A549 (cell line): ENCODE data around the gene KIAA0513.

ENCODE experiments used
- CBX8 ChIP-seq: fragments of 200-600 bp; sonication (generic); IDR thresholded peaks from 2 replicates; pipeline ENCODE4 v1.6.1; 2016
- CEBPB ChIP-seq, 2 experiments: fragments of >200 bp in 1 of 2; sonication (Bioruptor Twin) in 1 of 2; formaldehyde crosslinking in 1 of 2; IDR thresholded peaks; 2 replicates each; pipeline ENCODE4 v1.6.1; 2012 to 2016
- CHD4 ChIP-seq: fragments of 200-600 bp; sonication (generic); IDR thresholded peaks from 2 replicates; pipeline ENCODE4 v1.6.1; 2016; ENCODE audit warnings: antibody characterized with exemption, mild to moderate bottlenecking, borderline replicate concordance
- CTCF ChIP-seq: fragments of >200 bp; sonication (Bioruptor Twin); formaldehyde crosslinking; IDR thresholded peaks from 3 replicates; pipeline ENCODE4 v1.5.1; 2016
- EP300 ChIP-seq, 2 experiments: fragments of >200 bp; sonication (Bioruptor Twin); formaldehyde crosslinking; IDR thresholded peaks; 2 replicates in 1 of 2; 3 replicates in 1 of 2; pipeline ENCODE4 v1.6.1; 2016 to 2017
- FOXS1 ChIP-seq: fragments of 250-450 bp; sonication (Bioruptor Pico); IDR thresholded peaks from 2 replicates; pipeline ENCODE4 v1.5.0; 2020; ENCODE audit warnings: mild to moderate bottlenecking, moderate library complexity
- HDAC2 ChIP-seq: fragments of 200-600 bp; sonication (generic); IDR thresholded peaks from 2 replicates; pipeline ENCODE4 v1.6.1; 2016
- POLR2A ChIP-seq: IDR thresholded peaks from 2 replicates; pipeline ENCODE4 v1.6.1; 2012; ENCODE audit warnings: mild to moderate bottlenecking, low read length
- RCOR1 ChIP-seq: fragments of 150-350 bp; IDR thresholded peaks from 2 replicates; pipeline ENCODE4 v1.6.1; 2014; ENCODE audit warnings: antibody characterized with exemption, low read length, low read depth
- ZFP36 ChIP-seq: fragments of 450-650 bp; IDR thresholded peaks from 2 replicates; pipeline ENCODE4 v1.6.1; 2014; ENCODE audit warnings: borderline replicate concordance; ENCODE audit not compliant: partially characterized antibody

GRCh38 chr16:84995663-84996062 is 31.9 kb upstream of the KIAA0513 start:
- TF ChIP-seq CTCF: no peak
- TF ChIP-seq HDAC2: no peak
- TF ChIP-seq CHD4: no peak
- no peak for TF ChIP-seq CEBPB (IDR thresholded peaks at IDR 0.05)
- TF ChIP-seq CBX8: no peak
- TF ChIP-seq ZFP36: no peak
- TF ChIP-seq FOXS1: no peak
- TF ChIP-seq POLR2A: no peak
- no peak for TF ChIP-seq RCOR1
- no peak for TF ChIP-seq EP300 (IDR thresholded peaks at IDR 0.05)
